LNCaP clone FGC (cell line): ENCODE measurements around the gene CENPVL2.
A peak's percentile ranks its signal among the peaks of the same experiment; 100 is the strongest.
"Not testable (repeated sequence)": the region's sequence is repeated elsewhere in the genome, so short reads cannot be mapped to it uniquely, and the experiment has no call there.

Source experiments
- DNase-seq: peaks from one replicate; pipeline ENCODE4 v3.0.0-alpha.2; 2011; ENCODE audit warnings: low read depth
- H3K4me3 ChIP-seq: 2 replicates; pipeline ENCODE4 v1.5.1; 2011; ENCODE audit warnings: mild to moderate bottlenecking, low read depth, low read length, control low read depth
- CTCF ChIP-seq: IDR thresholded peaks from 2 replicates; pipeline ENCODE4 v1.5.1; 2012; ENCODE audit warnings: mild to moderate bottlenecking; ENCODE audit not compliant: control insufficient read depth, insufficient read depth; ENCODE audit errors: extremely low read depth

CENPVL2 gene

DNA sequence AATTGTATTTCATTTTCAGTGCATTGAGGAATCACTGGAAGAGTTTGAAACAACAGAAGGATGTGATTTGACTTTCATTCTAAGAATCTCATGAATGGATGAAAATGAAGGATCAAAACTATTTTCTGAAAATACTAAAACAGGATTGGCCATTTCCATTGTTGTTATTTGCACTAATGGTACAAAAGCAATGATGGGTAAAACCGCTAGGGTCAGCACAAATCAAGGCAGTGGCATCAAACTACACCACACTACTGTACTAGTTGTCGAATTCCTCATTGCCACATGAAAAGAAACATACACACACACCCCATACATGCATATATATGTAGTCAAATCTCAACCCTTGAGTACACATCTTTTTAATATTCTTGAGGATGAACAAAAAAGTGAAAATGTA is 39.3 kb downstream of the CENPVL2 start:
- H3K4me3 ChIP-seq: no peak overlapping the region
- no peak for DNase-seq
- no peak for TF ChIP-seq CTCF

DNA sequence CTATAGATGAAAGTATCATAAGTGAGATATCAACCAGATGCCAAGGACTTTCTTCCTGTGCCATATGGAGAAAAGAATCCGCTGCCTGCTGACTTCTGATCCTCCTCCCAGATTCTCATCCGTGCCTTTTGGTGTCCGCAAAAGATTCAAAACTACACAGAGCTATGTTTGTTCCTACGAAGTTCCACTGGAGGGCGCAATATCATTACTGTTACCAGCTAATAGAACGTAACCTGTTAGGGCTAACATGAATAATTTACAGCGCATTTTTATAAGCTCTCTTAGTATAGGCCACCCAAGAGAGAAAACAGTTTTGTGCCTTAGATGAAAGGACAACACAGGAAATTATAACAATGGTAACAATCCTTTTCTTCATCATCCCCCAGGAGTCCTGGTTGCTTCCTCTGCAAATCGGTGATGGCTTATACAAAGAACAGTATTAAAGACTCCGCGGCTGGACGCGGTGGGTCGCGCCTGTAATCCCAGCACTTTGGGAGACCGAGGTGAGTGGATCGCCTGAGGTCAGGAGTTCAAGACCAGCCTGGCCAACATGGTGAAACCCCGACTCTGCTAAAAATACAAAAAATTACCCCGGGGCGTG is 41.1 kb downstream of the CENPVL2 start:
- peak; percentile 53 for TF ChIP-seq CTCF
- H3K4me3 ChIP-seq: no peak overlapping the region
- peak; percentile 8 for DNase-seq

GRCh38 chrX:51636511-51636910 is 46.1 kb downstream of the CENPVL2 start:
- not testable (repeated sequence) for H3K4me3 ChIP-seq, DNase-seq
